Stimulated activated memory B cell treated with anti-CD40 and anti-IgM and Interleukin-4, amounts not matched to agents 10 μg/mL and 1 μg/mL and 100 μg/mL, for 72 hours (primary cell): ENCODE results near the gene UBE2E1.
"Not testable (repeated sequence)": the region's sequence is repeated elsewhere in the genome, so short reads cannot be mapped to it uniquely, and the experiment has no call there.

Experiments used
- ATAC-seq: fragments of 150-1000 bp; cut with Tn5 transposase; 2 replicates; pipeline ENCODE4 v1.10.0; 2021
- H3K27ac Mint-ChIP-seq: one replicate; pipeline ENCODE4 v1.8.0; 2022; ENCODE audit warnings: mild to moderate bottlenecking, mixed read lengths
- H3K27me3 Mint-ChIP-seq: one replicate; pipeline ENCODE4 v1.8.0; 2022; ENCODE audit warnings: mixed read lengths
- H3K36me3 Mint-ChIP-seq: one replicate; pipeline ENCODE4 v1.8.0; 2022; ENCODE audit warnings: mixed read lengths
- H3K4me1 Mint-ChIP-seq: one replicate; pipeline ENCODE4 v1.8.0; 2022; ENCODE audit warnings: mixed read lengths
- H3K4me3 Mint-ChIP-seq: one replicate; pipeline ENCODE4 v1.8.0; 2022; ENCODE audit warnings: mild to moderate bottlenecking, moderate library complexity, mixed read lengths
- H3K9me3 Mint-ChIP-seq: one replicate; pipeline ENCODE4 v1.8.0; 2022; ENCODE audit warnings: mixed read lengths

UBE2E1 gene

GRCh38 chr3:23871361-23871760, 65.6 kb downstream of the UBE2E1 start:
- H3K27me3 Mint-ChIP-seq, H3K27ac Mint-ChIP-seq, H3K9me3 Mint-ChIP-seq, H3K36me3 Mint-ChIP-seq, ATAC-seq, H3K4me3 Mint-ChIP-seq: not testable (repeated sequence)
- H3K4me1 Mint-ChIP-seq: peaks cover 42% of the 10 kb centered on the region

GRCh38 chr3:23872330-23872729, 66.6 kb downstream of the UBE2E1 start:
- no peak for ATAC-seq
- no peak overlapping the region for H3K4me3 Mint-ChIP-seq
- H3K4me1 Mint-ChIP-seq: peaks cover 42% of the 10 kb centered on the region
- no peaks in the 10 kb centered on the region for H3K9me3 Mint-ChIP-seq
- no peaks in the 10 kb centered on the region for H3K36me3 Mint-ChIP-seq
- H3K27ac Mint-ChIP-seq: no peak overlapping the region
- H3K27me3 Mint-ChIP-seq: no peaks in the 10 kb centered on the region

GRCh38 chr3:23873941-23874340, 68.2 kb downstream of the UBE2E1 start:
- Mint-ChIP-seq H3K9me3 (no peaks in the 10 kb centered on the region), H3K4me1 (peaks cover 46% of the 10 kb centered on the region), H3K27me3 (no peaks in the 10 kb centered on the region), H3K27ac (peak overlapping the region; percentile 15), H3K36me3 (peaks cover 5% of the 10 kb centered on the region), H3K4me3 (no peak overlapping the region)
- no peak for ATAC-seq

GRCh38 chr3:23874359-23875112, 68.8 kb downstream of the UBE2E1 start:
- Mint-ChIP-seq H3K4me3 (no peak overlapping the region), H3K27ac (peak overlapping the region; percentile 15), H3K27me3 (no peaks in the 10 kb centered on the region), H3K4me1 (peaks cover 46% of the 10 kb centered on the region), H3K9me3 (no peaks in the 10 kb centered on the region), H3K36me3 (peaks cover 5% of the 10 kb centered on the region)
- ATAC-seq: no peak

GRCh38 chr3:23875113-23875725, 69.5 kb downstream of the UBE2E1 start:
- no peak overlapping the region for H3K4me3 Mint-ChIP-seq
- no peak overlapping the region for H3K27ac Mint-ChIP-seq
- peaks cover 5% of the 10 kb centered on the region for H3K36me3 Mint-ChIP-seq
- H3K27me3 Mint-ChIP-seq: no peaks in the 10 kb centered on the region
- ATAC-seq: no peak
- H3K9me3 Mint-ChIP-seq: no peaks in the 10 kb centered on the region
- H3K4me1 Mint-ChIP-seq: peaks cover 46% of the 10 kb centered on the region

DNA sequence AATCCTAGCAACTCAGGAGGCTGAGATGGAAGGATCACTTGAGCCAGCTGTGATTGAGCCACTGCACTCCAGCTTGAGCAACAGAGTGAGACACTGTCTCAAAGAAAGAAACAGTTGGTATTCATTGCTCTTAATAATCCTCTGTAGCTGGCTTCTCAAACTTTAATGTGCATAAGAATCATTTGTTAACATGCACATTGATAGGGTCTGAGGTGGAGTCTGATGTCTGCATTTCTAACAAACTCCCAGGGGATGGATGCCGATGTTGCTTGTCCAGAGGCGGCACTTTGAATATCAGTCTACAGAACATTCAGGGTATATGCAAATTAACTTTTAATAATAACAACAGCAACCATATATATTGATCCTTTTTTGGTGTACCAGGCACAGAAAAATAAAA, 71.2 kb downstream of the UBE2E1 start:
- ATAC-seq: no peak
- H3K4me3 Mint-ChIP-seq: no peak overlapping the region
- peaks cover 46% of the 10 kb centered on the region for H3K4me1 Mint-ChIP-seq
- no peaks in the 10 kb centered on the region for H3K27me3 Mint-ChIP-seq
- H3K36me3 Mint-ChIP-seq: peaks cover 13% of the 10 kb centered on the region
- H3K9me3 Mint-ChIP-seq: no peaks in the 10 kb centered on the region
- no peak overlapping the region for H3K27ac Mint-ChIP-seq

DNA sequence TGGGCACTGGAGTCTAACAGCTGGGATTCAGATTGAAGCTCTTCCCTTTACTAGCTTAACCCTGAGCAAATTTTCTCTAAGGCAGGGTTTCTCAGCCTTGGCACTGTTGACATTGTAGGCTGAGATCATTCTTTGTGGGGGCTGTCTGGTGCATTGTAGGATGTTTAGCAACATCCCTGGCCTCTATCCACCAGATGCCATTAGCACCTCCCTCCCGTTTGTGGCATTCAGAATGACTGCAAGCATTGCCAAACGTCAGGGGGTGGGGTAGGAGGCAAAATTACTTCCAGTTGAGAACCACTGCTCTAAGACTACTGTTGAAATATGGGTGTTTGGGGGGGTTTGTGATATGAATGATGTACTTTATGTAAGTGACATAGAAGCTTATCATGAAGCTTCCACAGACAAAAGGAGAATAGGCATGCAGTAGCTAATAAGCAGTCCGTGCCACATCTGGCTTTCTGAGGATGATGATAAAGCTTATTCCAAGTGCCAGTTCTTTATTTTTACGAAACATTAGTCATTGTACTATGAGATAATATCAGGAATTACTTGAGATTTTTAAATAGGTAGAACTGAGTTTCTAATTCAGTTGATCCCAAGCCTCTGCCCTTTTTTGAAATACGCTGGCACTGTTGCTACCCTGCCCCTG, 71.7 kb downstream of the UBE2E1 start:
- peaks cover 46% of the 10 kb centered on the region for H3K4me1 Mint-ChIP-seq
- no peak overlapping the region for H3K4me3 Mint-ChIP-seq
- no peak for ATAC-seq
- H3K27ac Mint-ChIP-seq: no peak overlapping the region
- H3K36me3 Mint-ChIP-seq: peaks cover 18% of the 10 kb centered on the region
- no peaks in the 10 kb centered on the region for H3K9me3 Mint-ChIP-seq
- H3K27me3 Mint-ChIP-seq: no peaks in the 10 kb centered on the region

GRCh38 chr3:23879485-23879884, 73.7 kb downstream of the UBE2E1 start:
- no peak for ATAC-seq
- Mint-ChIP-seq H3K4me1 (peaks cover 32% of the 10 kb centered on the region), H3K27me3 (no peaks in the 10 kb centered on the region), H3K9me3 (no peaks in the 10 kb centered on the region), H3K36me3 (peaks cover 18% of the 10 kb centered on the region), H3K27ac (no peak overlapping the region), H3K4me3 (no peak overlapping the region)

- Mint-ChIP-seq H3K9me3 (no peaks in the 10 kb centered on the region), H3K36me3 (peaks cover 18% of the 10 kb centered on the region), H3K27ac (no peak overlapping the region), H3K4me3 (no peak overlapping the region), H3K27me3 (no peaks in the 10 kb centered on the region), H3K4me1 (peaks cover 19% of the 10 kb centered on the region)
- ATAC-seq: no peak
Measured at GRCh38 chr3:23880703-23881339, 75.1 kb downstream of the UBE2E1 start.

DNA sequence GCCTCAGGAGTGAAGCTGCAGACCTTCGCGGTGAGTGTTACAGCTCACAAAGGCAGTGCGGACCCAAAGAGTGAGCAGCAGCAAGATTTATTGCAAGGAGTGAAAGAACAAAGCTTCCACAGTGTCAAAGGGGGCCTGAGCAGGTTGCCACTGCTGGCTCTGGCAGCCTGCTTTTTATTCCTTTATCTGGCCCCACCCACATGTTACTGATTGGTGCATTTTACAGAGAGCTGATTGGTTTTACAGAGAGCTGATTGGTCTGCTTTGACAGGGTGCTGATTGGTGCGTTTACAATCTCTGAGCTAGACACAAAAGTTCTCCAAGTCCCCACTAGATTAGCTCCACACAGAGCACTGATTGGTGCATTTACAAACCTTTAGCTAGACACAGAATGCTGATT, 76.2 kb downstream of the UBE2E1 start:
- H3K27me3 Mint-ChIP-seq, H3K27ac Mint-ChIP-seq, H3K4me1 Mint-ChIP-seq, H3K4me3 Mint-ChIP-seq, ATAC-seq, H3K9me3 Mint-ChIP-seq: not testable (repeated sequence)
- peaks cover 18% of the 10 kb centered on the region for H3K36me3 Mint-ChIP-seq

DNA sequence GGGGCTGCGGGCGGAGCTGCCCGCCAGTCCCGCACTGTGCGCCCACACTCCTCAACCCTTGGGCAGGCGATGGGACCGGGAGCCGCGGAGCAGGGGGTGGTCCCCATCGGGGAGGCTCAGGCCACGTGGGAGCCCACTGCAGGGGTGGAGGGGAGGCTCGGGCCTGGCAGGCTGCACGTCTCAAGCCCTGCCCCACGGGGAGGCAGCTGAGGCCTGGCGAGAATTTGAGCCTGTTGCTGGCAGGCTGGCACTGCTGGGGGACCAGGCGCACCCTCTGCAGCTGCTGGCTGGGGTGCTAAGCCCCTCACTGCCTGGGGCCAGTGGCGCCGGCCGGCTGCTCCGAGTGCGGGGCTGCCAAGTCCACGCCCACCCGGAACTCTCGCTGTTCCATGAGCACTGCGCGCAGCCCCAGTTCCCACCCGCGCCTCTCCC, 76.7 kb downstream of the UBE2E1 start:
- Mint-ChIP-seq H3K4me1 (peaks cover 10% of the 10 kb centered on the region), H3K4me3 (no peak overlapping the region), H3K36me3 (peaks cover 18% of the 10 kb centered on the region), H3K9me3 (no peaks in the 10 kb centered on the region), H3K27ac (no peak overlapping the region), H3K27me3 (no peaks in the 10 kb centered on the region)
- ATAC-seq: peak; percentile 47

- Mint-ChIP-seq H3K27me3 (no peaks in the 10 kb centered on the region), H3K4me1 (no peaks in the 10 kb centered on the region), H3K9me3 (no peaks in the 10 kb centered on the region), H3K4me3 (no peak overlapping the region), H3K27ac (no peak overlapping the region), H3K36me3 (peaks cover 13% of the 10 kb centered on the region)
- ATAC-seq: no peak
Measured at GRCh38 chr3:23884481-23884880, 78.7 kb downstream of the UBE2E1 start.

DNA sequence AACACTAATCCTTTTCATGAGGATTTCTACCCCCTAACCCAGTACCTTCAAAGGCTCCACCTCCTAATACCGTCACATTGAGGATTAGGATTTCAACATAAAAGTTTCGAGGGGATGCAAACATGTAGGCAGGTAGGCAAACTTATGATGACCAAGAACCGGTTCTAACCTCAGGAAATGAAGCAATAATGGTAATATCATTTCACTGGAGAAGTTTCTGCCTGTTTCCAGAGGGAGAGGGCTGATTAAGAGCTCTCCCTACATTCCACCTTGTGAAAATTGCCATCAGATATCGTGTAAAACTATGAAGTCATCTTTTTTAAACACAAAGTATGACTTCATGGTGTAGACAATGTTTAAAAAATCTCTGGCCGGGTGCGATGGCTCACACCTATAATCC, 79.5 kb downstream of the UBE2E1 start:
- H3K27me3 Mint-ChIP-seq: no peaks in the 10 kb centered on the region
- H3K9me3 Mint-ChIP-seq: no peaks in the 10 kb centered on the region
- H3K4me3 Mint-ChIP-seq: no peak overlapping the region
- no peak for ATAC-seq
- peaks cover 13% of the 10 kb centered on the region for H3K36me3 Mint-ChIP-seq
- H3K27ac Mint-ChIP-seq: no peak overlapping the region
- no peaks in the 10 kb centered on the region for H3K4me1 Mint-ChIP-seq

DNA sequence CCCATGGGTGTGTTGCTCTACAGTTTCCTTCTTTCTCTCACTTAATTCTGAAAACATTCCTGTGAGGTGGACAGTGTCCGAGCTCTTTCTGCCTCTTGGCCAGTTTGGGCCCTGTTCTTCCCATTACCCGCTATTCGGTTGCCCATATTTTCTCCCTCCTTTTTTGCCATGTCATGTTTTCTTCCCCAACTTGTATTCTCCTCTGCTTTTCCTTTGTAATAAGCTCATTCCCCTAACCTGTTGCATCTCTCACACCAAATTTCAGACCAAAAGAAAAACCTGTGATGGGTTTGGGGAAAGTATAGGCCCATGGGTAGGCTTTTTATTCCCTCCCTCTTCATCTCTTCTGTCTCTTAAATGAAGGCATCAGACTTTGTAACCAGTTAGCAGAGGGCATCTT, 80.6 kb downstream of the UBE2E1 start:
- H3K9me3 Mint-ChIP-seq: no peaks in the 10 kb centered on the region
- no peak overlapping the region for H3K4me3 Mint-ChIP-seq

DNA sequence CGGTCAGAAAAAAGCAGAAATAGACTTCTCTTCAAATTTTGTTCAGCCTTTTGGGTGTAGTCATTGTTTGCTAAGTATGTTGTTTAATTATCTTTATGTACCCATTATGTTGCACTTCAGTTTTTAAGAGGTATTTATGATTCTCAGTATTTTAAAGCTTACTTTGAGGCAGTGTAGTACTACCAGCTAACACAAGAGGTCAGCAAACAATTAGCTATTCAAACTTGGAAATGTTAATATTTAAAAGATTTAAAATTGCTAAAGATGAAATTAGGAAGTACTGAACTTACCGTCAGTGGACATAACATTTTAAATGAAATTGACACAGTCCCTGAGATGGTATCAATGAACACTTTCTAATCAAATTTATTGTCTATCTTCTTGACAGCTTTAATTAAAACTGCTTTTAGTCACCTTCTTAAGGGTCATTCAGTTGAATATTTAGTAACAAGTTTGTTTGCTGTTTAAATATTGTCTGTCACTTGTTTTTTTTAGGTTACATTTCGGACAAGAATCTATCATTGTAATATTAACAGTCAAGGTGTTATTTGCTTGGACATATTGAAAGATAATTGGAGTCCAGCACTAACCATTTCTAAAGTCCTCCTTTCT, 83.0 kb downstream of the UBE2E1 start:
- H3K27me3 Mint-ChIP-seq: no peaks in the 10 kb centered on the region
- no peak overlapping the region for H3K4me3 Mint-ChIP-seq
- H3K9me3 Mint-ChIP-seq: no peaks in the 10 kb centered on the region
- ATAC-seq: no peak
- H3K36me3 Mint-ChIP-seq: peaks cover 11% of the 10 kb centered on the region
- no peaks in the 10 kb centered on the region for H3K4me1 Mint-ChIP-seq
- H3K27ac Mint-ChIP-seq: no peak overlapping the region

More for the DNA sequence above, 80.6 kb downstream of the UBE2E1 start:
- Mint-ChIP-seq H3K27me3 (no peaks in the 10 kb centered on the region), H3K27ac (peak overlapping the region; percentile 32), H3K36me3 (peaks cover 11% of the 10 kb centered on the region), H3K4me1 (no peaks in the 10 kb centered on the region)
- ATAC-seq: no peak
